ENCODE results near the gene EDAR. TPM values are rescaled to one million over a fixed set of nuclear protein-coding genes. Genes with fewer than 3 reads are reported as not detected.

EDAR gene
- total and polyA plus RNA-seq, 2 of the 4 experiments (the other 2 are of a cell fraction) = not detected

- 40% methylated on average over 1 of the region's 5 CpGs; no CpG with 5 or more reads in 1 of the 2 experiments for WGBS, 2 experiments (ENCODE audit: extremely low coverage in 2 of 2, insufficient read length in 1 of 2)
- peaks cover 42% of the 10 kb centered on the region for H3K27me3 ChIP-seq (ENCODE audit: control insufficient read depth, insufficient read depth, low read length)
- intact Hi-C loops (cut with micrococcal nuclease) = no loop called here
- no peak overlapping the region for H3K18ac ChIP-seq (ENCODE audit: low read depth, low read length)
- dilution Hi-C loops (cut with HindIII; ENCODE audit: low sequenced_read_pairs, unreplicated experiment) = no loop called here
- ChIA-PET POLR2A (ENCODE audit: unreplicated experiment) (interaction anchor here (0.6 kb wide), 1 partner anchor 644 kb away, joined by 4 read pairs; no protein-coding TSS in a partner anchor), CTCF (no interaction called here)
- no peak overlapping the region for H2BK5ac ChIP-seq (ENCODE audit: low read depth, low read length, poor library complexity, severe bottlenecking)
- H2BK120ac ChIP-seq (ENCODE audit: low read depth, low read length) = no peak overlapping the region
- no peaks in the 10 kb centered on the region for H3K4me1 ChIP-seq (ENCODE audit: control insufficient read depth, insufficient read depth, low read length)
- no peak overlapping the region for H3K14ac ChIP-seq (replicated peaks; ENCODE audit: low read depth, low read length)
- H4K5ac ChIP-seq (ENCODE audit: low read depth, low read length) = no peak overlapping the region
- no peak overlapping the region for H3K4ac ChIP-seq (ENCODE audit: low read depth, low read length)
- H2AK5ac ChIP-seq (ENCODE audit: low read depth, low read length) = no peak overlapping the region
- no peaks in the 10 kb centered on the region for H3K36me3 ChIP-seq (ENCODE audit: control insufficient read depth, insufficient read depth, low read length)
- no peak overlapping the region for H4K8ac ChIP-seq (ENCODE audit: low read depth in 2 of 2, low read length in 2 of 2)
- DNase-seq (no peak), ATAC-seq (ENCODE audit: low read depth) (no peak)
- H3K9me1 ChIP-seq (ENCODE audit: insufficient read depth, low read length) = no peaks in the 10 kb centered on the region
- in situ Hi-C loops (cut with MboI; ENCODE audit: low sequenced_read_pairs) = no loop called here
- H4K91ac ChIP-seq (ENCODE audit: insufficient read depth, low read depth, low read length) = no peak overlapping the region
- H4K20me1 ChIP-seq (ENCODE audit: insufficient read depth, low read length) = no peaks in the 10 kb centered on the region
- no peak overlapping the region for H3K27ac ChIP-seq (ENCODE audit: insufficient read depth, low read length)
- H3K23ac ChIP-seq (ENCODE audit: low read depth, low read length) = no peak overlapping the region
- no peak overlapping the region for H3K9ac ChIP-seq (ENCODE audit: low read depth, low read length)
- no TSS peak for BruUV-seq (replicated peaks)
- no peak overlapping the region for H3K4me3 ChIP-seq (ENCODE audit: insufficient read depth, low read depth, low read length)
- TF ChIP-seq MAFK (IDR thresholded peaks at IDR 0.05; ENCODE audit: low read depth, low read length) (no peak), RCOR1 (IDR thresholded peaks at IDR 0.05; ENCODE audit: insufficient replicate concordance, low read length) (no peak), POLR2A (IDR thresholded peaks at IDR 0.05; ENCODE audit: low read depth, low read length) (no peak), BHLHE40 (IDR thresholded peaks at IDR 0.05; ENCODE audit: low read depth, low read length) (no peak), SMC3 (IDR thresholded peaks at IDR 0.05; ENCODE audit: low read depth, low read length) (no peak), FOS (IDR thresholded peaks at IDR 0.05; ENCODE audit: low read depth, low read length) (no peak), MXI1 (IDR thresholded peaks at IDR 0.05; ENCODE audit: borderline replicate concordance, low read depth, low read length) (no peak), CHD1 (IDR thresholded peaks at IDR 0.05; ENCODE audit: low read depth, low read length) (no peak), RAD21 (IDR thresholded peaks at IDR 0.05; ENCODE audit: low read length) (no peak), CEBPB (IDR thresholded peaks at IDR 0.05; ENCODE audit: low read depth, low read length) (no peak), NFE2L2 (IDR thresholded peaks at IDR 0.05; ENCODE audit: low read depth, low read length) (no peak), MAZ (IDR thresholded peaks at IDR 0.05; ENCODE audit: borderline replicate concordance, low read depth, low read length) (no peak), USF2 (IDR thresholded peaks at IDR 0.05; ENCODE audit: low read depth, low read length) (no peak), RFX5 (IDR thresholded peaks at IDR 0.05; ENCODE audit: low read depth, low read length) (no peak)
- TF ChIP-seq, protein P1, sequence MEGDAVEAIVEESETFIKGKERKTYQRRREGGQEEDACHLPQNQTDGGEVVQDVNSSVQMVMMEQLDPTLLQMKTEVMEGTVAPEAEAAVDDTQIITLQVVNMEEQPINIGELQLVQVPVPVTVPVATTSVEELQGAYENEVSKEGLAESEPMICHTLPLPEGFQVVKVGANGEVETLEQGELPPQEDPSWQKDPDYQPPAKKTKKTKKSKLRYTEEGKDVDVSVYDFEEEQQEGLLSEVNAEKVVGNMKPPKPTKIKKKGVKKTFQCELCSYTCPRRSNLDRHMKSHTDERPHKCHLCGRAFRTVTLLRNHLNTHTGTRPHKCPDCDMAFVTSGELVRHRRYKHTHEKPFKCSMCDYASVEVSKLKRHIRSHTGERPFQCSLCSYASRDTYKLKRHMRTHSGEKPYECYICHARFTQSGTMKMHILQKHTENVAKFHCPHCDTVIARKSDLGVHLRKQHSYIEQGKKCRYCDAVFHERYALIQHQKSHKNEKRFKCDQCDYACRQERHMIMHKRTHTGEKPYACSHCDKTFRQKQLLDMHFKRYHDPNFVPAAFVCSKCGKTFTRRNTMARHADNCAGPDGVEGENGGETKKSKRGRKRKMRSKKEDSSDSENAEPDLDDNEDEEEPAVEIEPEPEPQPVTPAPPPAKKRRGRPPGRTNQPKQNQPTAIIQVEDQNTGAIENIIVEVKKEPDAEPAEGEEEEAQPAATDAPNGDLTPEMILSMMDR (conservative IDR thresholded peaks at IDR 0.05; ENCODE audit: low read depth, low read length) = no peak
- TF ChIP-seq, protein P2, sequence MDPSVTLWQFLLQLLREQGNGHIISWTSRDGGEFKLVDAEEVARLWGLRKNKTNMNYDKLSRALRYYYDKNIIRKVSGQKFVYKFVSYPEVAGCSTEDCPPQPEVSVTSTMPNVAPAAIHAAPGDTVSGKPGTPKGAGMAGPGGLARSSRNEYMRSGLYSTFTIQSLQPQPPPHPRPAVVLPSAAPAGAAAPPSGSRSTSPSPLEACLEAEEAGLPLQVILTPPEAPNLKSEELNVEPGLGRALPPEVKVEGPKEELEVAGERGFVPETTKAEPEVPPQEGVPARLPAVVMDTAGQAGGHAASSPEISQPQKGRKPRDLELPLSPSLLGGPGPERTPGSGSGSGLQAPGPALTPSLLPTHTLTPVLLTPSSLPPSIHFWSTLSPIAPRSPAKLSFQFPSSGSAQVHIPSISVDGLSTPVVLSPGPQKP (IDR thresholded peaks at IDR 0.05; ENCODE audit: borderline replicate concordance, low read depth, low read length) = no peak
- no peak overlapping the region for H3K56ac ChIP-seq (ENCODE audit: extremely low read depth, insufficient read depth, low read length)
- H2AK9ac ChIP-seq (replicated peaks; ENCODE audit: low read depth, low read length, poor library complexity) = no peak overlapping the region
- H2BK20ac ChIP-seq (ENCODE audit: low read depth, low read length) = no peak overlapping the region
- no peaks in the 10 kb centered on the region for H3K79me1 ChIP-seq (ENCODE audit: low read depth in 1 of 2, low read length in 2 of 2)
- no peak overlapping the region for H3K4me2 ChIP-seq (ENCODE audit: low read depth, low read length)
- no peak overlapping the region for H2BK15ac ChIP-seq (ENCODE audit: low read depth, low read length)
- H2AFZ ChIP-seq (replicated peaks; ENCODE audit: low read length, poor library complexity) = no peak overlapping the region
- no peaks in the 10 kb centered on the region for H3K9me3 ChIP-seq (ENCODE audit: control insufficient read depth, insufficient read depth, low read length)
Measured at GRCh38 chr2:109013051-109013450, 24.0 kb upstream of the EDAR start.

All from IMR-90 (cell line).